UCSD-AML1 (cell line): ENCODE results near the gene GTF2E1.
"Not testable (repeated sequence)": the region's sequence is repeated elsewhere in the genome, so short reads cannot be mapped to it uniquely, and the experiment has no call there.

Source experiments
- DNase-seq: peaks from one replicate; lab custom pipeline; 2025; ENCODE audit not compliant: unreplicated experiment; lab: John Stamatoyannopoulos, UW

GTF2E1 gene

DNA sequence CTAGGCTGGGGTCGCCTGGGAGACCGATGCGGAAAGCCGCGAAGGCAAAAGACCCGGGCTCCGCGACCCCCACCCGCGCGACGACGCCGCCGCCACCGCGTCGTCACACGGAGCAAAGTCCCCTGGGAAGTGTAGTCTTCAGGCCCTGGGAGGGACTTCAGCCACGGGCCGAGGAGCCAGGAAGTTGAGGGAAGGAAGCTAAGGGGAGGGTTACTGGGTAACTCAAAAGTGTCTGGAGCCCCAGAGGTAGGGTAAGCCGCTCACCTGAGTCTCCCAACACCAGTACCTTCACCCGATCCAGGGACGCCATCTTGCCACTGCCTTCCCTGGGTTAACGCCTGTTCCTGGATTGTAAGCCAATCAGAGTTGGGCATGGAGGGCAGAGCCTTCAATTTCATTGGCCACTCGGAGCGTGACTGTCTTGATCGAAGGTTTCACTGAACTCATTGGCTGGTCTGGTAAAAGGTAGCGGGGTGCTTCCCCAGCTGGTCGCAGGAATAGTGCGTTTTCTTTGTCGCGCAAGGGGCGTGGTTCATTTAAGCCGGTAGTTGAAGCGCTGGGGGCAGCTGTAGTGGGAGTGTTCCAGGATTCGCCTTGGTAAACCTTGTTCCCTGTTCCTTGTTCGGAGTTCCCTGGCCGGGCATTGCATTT is at the start of gene GTF2E1, which contains the start of gene RABL3:
Gene GTF2E1, plus strand, starts transcription at position 547 of the 651 bp plus-strand sequence. CDS start 7,809 bp downstream, outside the sequence.
Gene RABL3, minus strand, starts transcription at position 319 of the 651 bp plus-strand sequence. Its CDS starts 9 bp downstream, at position 310.
- DNase-seq: peak; percentile 96

GRCh38 chr3:120693439-120694171 is 48.9 kb upstream of the GTF2E1 start:
- DNase-seq: no peak

- DNase-seq: no peak
Measured at GRCh38 chr3:120699333-120699732, 43.2 kb upstream of the GTF2E1 start.

DNA sequence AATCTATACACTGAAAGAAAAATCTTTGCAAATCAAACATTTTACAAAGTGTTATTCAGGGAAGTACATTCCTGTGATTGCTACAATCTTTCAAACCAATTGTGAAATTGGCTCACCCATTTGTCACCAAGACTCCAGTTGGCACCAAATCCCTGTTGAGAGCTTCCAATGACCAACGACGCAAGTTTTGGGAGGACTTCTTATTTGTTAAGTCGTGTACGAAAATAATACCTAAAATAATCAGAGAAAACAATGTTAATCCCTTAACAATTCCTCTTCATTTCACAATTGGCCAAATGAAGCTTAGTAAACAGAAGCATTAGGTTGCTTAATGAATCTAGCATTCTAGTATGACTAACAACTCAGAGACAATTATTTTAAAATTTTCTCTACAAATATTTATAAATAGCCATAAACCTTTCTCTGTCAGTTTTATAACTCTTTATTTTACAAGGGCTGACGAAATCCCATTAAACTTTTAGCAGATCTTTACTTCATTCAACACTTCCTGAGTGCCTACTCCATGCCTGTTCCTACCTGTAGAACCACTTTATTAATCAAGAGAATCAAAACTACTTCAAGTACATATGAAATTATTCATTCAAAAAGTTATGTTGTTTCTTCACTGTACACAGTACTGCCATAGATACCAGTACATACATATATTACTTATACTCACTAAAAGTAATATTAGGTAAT is 36.5 kb upstream of the GTF2E1 start:
- no peak for DNase-seq

DNA sequence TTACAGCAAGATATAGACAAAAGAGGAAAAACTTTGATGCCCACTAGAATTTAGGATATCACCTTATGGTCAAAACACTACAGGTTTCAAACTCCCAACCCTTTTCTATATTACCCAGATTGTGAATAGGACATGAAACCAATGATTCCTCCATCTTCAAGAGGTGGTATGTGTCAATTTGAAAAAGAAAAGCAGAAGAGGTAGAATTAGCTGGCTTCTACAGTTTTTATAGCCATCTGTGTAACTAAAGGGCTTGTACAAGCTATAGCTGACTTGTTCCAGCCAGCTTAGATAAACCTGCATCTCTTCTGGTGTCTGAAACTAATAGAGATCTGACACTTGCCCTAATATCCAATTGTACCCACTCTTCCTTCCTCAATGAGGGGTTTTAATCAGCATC is 35.6 kb upstream of the GTF2E1 start:
- no peak for DNase-seq

GRCh38 chr3:120708408-120708807 is 34.1 kb upstream of the GTF2E1 start:
- DNase-seq: no peak

DNA sequence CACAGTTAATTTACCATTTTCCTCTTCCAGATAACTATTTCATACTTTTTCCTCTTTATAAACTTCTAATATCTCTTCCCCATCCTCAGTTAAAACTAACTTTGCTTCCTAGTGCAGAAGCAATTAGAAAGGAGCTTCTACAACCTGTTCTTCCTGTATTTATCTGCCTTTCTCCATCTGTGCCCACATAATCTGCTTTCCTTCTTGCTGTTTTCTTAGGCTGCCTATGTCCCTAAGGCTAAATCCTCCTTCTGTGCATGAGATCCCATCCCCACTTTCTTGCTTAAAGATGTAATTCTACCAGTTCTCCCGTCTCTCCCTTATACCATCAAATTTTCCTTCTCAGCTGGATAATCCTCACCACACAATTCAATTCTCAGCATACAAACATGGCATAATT is 32.2 kb upstream of the GTF2E1 start:
- DNase-seq: no peak

DNA sequence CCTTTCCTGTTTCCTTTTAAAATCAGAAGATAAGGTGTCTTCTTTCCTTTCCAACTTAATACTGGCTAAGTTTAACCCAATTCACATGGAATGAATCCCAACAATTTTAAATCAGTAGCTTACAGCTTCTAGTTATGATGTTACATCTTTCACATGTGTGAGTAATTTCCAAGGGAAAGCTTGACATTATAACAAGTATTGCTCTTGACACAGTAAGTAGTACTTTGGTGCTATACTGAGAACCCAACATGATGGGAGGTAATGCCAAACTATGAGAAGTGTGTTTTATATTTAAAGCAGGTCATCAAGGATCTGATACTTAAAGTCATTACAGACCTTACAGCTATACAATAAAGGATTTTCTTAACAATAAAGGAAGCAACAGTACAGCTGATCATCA is 29.3 kb upstream of the GTF2E1 start:
- DNase-seq: no peak

GRCh38 chr3:120719167-120719834 is 23.2 kb upstream of the GTF2E1 start:
- not testable (repeated sequence) for DNase-seq

- no peak for DNase-seq
Measured at GRCh38 chr3:120726791-120727190, 15.8 kb upstream of the GTF2E1 start.

- no peak for DNase-seq
Measured at GRCh38 chr3:120730576-120731542, 11.7 kb upstream of the GTF2E1 start.

DNA sequence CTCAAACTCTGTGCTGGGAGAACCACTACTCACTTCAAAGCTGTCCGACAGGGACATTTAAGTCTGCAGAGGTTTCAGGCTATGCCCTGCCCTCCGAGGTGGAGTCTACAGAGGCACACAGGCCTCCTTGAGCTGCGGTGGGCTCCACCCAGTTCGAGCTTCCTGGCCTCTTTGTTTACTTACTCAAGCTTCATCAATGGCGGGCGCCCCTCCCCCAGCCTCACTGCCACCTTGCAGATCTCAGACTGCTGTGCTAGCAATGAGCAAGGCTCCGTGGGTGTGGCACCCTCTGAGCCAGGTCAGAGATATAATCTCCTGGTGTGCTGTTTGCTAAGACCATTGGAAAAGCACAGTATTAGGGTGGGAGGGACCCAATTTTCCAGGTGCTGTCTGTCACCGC is 4.5 kb upstream of the GTF2E1 start:
- not testable (repeated sequence) for DNase-seq

- no peak for DNase-seq
Measured at GRCh38 chr3:120741320-120741719, 1.2 kb upstream of the GTF2E1 start.

DNA sequence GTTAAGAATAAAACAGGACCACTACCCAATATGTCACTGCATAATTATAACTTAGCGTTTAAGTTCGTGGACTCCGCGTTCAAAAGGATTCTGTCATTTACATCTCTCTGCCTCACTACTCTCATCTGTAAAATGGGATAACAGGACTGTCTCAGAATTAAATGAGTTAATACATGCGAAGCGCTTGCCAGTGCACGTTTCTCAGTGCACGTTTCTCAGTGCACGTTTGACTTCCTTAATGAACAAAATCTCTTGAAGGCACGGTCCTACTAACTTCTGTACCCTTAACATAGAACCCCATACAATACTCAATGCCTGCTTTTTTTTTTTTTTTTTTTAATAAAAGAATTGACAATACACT is 727 bp upstream of the GTF2E1 start:
- no peak for DNase-seq

GRCh38 chr3:120742849-120743365 is 363 bp downstream of the GTF2E1 start:
- peak; percentile 70 for DNase-seq

- no peak for DNase-seq
Measured at GRCh38 chr3:120743556-120744195, 1.1 kb downstream of the GTF2E1 start.

GRCh38 chr3:120745466-120745865 is 2.9 kb downstream of the GTF2E1 start:
- DNase-seq: no peak

- no peak for DNase-seq
Measured at GRCh38 chr3:120749843-120750242, 7.3 kb downstream of the GTF2E1 start.

DNA sequence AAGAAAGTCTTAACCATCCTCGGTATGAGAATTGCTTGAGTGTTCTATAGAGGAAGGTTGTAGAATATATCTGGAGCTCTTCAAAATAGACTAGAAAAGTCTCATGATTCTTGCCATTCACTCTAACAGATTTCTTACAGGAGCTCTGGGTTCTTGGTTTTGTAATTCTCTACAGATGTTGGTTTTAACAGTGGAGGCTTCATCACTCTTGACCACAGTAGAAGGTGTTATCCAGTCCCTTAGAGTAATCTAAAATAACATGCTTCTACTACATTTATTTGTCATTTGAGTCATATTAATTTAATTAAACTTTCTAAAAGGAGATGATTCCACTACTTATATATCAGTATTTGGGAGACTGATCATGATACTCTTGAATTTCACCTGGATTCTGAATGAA is 9.7 kb downstream of the GTF2E1 start:
- no peak for DNase-seq

GRCh38 chr3:120752865-120753264 is 10.3 kb downstream of the GTF2E1 start:
- DNase-seq: no peak
